ENCODE data around the gene ERFL. TPM values are rescaled to one million over a fixed set of nuclear protein-coding genes. Genes with fewer than 3 reads are reported as not detected.

ERFL gene
- total RNA-seq = not detected

DNA sequence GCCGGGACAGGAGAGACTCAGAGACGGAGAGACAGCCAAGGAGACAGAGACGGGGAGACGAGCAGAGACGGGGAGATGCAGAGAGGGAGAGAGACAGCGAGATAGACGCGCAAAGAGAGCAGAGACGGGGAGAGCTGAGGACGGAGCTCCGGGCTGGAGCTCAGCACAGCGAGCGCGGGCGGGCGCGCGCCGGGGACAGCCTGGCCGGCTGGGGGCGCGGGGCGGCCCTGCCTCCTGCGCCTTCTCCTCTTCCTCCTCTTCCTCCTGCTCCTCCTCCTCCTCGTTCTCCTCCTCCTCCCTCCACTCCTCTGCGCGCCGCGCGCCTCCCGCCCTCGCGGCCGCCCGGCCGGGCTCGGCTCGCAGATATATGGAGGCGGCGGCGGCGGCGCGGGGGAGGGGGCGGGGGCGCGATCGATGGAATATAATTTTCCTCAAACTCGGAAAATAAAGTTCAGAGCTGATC is at the start of gene ERFL:
Gene ERFL, minus strand, starts transcription at position 229 of the 463 bp plus-strand sequence. CDS start 15,530 bp downstream, outside the sequence.
- peak in 1 of 2 donors; percentile 48 for DNase-seq (ENCODE audit: low spot score in 2 of 2)
- no peak for FAIRE-seq

DNA sequence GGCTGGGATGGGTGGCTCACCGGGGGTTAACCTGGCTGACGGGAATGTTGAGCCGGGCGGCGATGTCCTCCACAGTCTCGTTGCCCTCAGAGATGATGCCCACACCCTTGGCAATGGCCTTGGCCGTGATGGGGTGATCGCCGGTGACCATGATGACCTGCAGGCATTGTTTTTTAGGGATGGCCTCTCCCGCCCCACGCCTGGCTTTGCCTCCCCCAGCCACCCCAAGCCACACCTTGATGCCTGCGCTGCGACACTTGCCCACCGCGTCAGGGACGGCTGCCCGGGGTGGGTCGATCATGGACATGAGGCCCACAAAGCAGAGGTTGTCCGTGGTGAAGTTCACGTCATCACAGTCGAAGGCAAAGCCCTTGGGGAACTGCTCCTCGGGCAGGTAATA is 49.7 kb upstream of the ERFL start:
- FAIRE-seq (no peak), DNase-seq (ENCODE audit: low spot score in 2 of 2) (no peak)

- DNase-seq (ENCODE audit: low spot score in 2 of 2) (no peak), FAIRE-seq (no peak)
These were observed 46.4 kb upstream of the ERFL start for GRCh38 chr19:41974652-41975051.

GRCh38 chr19:41971363-41971762 is 43.1 kb upstream of the ERFL start:
- DNase-seq (ENCODE audit: low spot score in 2 of 2) (no peak), FAIRE-seq (no peak)

DNA sequence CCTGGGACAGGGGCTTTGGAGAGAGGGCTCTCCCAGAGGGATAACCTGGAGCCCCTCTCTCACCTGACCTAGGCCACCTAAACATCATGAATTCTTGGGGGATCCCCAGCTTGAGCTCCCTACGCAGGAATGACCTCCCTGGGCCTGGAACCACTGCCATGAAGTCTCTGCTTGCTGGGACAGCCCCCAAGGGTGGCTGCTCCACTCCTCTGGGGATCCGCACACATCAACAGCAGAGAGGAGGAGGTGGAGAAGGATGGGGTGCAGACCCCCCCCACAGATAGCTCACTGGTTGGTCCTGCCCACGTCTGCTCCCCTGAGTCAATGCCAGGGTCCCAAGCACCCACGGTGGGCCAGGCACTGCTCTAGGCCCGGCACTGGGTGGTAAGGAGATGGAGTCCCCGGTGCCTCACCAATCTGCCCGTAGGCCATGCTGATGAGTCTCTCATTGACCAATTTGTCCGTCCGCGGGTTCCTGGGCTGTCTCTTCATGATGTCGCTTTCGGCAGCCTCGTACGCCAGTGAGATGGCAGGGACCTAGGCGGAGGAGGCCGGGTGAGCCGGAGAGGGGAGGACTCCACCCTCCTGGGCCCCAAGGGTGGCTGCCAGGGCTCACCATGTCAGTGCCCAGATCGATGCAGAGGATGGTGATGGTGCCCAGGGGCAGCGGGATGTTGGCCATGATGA is 41.7 kb upstream of the ERFL start:
- FAIRE-seq (no peak), DNase-seq (ENCODE audit: low spot score in 2 of 2) (no peak)

GRCh38 chr19:41968751-41969595 is 40.7 kb upstream of the ERFL start:
- no peak for FAIRE-seq

DNA sequence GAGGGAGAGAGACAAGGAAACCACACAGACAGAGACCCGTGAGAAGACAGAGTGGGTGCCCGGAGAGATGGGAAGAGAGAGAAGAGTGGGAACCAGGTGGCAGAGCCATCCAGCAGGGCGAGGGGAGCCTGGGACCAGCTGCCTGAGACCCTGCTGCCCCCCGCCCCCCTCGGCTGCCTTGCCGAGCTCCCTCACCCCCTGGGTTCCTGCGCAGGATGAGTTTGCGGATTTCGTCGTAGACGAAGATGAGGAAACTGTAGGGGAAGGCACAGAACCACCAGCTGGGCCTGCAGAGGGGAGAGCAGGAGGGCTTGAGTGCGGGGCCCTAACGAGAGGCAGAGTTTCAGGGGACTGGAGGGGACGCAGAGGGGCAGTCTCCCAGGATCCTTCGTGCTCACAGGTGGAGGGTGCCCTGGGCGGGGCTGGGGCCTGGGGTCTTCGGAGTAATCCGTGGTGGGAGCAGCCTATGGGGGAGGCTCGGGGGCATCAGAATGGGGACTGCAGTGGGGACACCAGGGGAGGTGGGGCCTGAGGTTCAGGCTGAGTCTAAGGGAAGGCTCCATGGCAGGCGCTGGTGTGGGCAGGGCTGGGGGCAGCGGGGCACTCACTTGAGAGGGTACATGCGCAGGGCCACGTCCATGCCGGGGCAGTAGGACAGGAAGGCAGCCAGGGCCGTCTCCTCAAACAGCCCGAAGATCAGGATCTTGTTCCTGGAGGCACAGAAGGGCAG is 39.0 kb upstream of the ERFL start:
- FAIRE-seq = no peak
- DNase-seq (ENCODE audit: low spot score in 2 of 2) = no peak

More at GRCh38 chr19:41968751-41969595, 40.7 kb upstream of the ERFL start:
- no peak for DNase-seq (ENCODE audit: low spot score in 2 of 2)

DNA sequence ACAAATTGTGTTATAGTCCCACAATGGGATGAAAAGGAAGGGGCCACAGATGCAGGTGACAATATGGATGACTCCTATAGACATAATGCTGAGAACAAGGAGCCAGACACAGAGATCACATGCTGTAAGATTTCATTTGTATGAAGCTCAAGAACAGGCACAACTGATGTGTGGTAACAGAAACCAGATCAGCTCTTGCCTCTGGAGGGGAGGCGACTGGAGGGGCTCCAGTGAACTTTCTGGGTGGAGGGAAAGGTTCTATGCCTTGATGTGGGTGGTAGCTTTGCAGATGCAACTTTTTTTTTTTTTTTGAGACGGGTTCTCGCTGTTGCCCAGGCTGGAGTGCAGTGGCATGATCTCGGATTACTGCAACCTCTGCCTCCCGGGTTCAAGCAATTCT is 36.9 kb upstream of the ERFL start:
- DNase-seq (ENCODE audit: low spot score in 2 of 2) (no peak), FAIRE-seq (no peak)

- DNase-seq (ENCODE audit: low spot score in 2 of 2) (no peak), FAIRE-seq (no peak)
These were observed 32.7 kb upstream of the ERFL start for GRCh38 chr19:41960973-41961372.

DNA sequence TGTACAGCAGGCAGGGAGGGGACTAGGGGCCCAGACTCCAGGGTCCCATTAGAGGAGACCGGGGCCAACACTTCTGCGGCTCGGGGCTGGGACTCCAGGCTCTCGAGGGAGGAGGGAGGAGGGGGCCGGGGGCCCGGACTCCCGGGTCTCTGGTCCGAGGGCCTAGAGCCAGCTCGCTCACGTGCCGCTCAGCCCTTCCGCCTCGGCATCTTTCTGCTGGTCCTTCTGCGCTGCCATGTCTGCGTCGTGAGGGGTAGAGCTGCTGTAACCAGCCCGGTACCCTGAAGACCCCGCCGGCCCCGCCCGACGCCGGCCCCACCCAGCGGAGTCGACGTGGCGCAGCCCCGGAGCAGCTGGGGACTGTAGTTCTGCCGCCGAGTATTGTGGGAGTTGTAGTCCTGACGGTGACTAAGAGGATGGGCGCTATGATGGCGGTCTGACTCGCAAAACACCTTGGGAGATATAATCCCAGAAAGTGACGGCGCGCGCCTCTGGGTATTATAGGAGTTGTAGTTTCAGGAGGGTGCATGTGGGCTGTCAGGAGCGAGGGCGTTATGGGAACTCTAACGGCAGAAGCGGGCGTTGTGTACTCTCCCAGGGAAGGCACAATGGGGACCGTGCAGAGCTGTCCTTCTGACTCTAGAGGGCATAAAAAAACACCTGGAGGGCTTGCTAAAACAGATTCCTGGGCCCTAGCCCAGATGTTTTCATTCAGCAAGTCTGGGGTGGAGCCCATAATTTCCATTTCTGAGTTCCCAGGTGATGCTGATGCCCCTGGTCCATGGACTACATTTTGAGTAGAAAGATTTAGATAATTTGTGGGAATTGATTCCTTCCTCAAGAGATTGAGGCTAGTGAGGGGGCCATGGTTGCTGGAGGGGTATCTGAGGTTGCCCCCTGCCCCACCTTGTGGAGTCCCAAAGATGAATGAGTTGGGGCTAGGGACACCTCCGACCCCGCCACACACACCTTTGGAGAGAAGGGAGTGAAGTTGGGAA is 31.1 kb upstream of the ERFL start, which contains the start of gene RABAC1:
Gene RABAC1, minus strand, starts transcription at position 266 of the 998 bp plus-strand sequence. Its CDS starts 29 bp downstream, at position 237.
- DNase-seq (ENCODE audit: low spot score in 2 of 2) (peak; percentile 93 to 95), FAIRE-seq (no peak)

DNA sequence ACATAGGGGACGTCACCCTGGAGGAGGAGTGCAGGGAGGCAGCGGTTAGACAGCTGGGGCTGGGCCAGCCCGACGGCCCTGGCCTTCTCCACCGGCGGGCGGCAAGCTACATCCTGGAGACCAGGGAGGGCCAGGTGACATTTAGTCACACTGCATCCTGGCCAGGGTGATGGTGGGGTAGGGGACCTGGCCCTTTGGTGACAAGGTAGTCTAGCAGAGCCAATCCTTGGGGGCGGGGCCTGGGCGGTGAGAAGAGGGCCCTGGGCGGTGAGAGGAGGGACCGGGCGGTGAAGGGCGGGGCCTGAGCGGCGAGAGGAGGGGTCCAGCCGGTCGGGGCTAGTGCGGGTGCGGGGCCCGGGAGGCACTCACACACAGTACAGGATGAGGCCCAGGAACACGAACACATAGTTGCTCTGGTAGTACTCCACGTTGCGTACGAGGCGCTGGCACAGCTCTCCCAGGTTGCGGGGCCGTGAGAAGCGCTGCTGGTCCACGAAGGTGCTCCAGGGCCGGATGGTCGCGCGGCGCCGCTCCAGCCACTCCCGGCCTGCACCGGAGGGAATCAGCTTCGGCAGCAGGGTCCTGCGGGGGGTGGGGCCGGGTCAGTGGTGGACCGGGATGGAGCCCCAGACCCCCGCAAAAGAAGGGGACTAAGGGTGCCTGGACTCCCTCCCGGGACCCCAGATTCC is 30.3 kb upstream of the ERFL start:
- no peak for FAIRE-seq
- DNase-seq (ENCODE audit: low spot score in 2 of 2) = peak; percentile 58 to 77

DNA sequence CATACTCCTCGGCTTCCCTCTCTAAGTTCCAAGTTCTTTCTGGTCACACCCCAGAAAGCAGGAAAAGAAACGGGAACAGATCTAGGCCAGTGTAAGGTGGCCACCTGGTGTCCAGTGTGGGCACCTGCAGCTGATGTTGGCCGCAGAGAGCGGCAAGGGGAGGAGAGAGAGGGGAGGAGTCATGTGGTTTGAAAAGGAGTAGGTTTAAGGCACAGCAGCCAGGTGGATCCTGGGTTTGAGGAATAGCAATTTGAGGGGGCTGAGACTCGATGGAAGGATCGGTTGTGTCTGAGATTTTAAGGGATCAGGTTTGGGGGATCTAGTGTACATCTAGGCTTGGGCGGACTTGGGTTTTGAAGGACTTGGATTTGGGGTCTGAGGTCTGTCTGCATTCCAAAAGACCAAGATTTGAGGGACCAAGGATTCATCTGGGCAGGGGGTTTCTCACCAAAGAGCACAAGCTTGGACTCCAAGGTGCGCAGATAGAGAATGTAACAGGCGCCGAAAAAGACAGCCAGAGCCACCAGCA is 29.7 kb upstream of the ERFL start:
- FAIRE-seq (no peak), DNase-seq (ENCODE audit: low spot score in 2 of 2) (peak; percentile 72 to 87)

DNA sequence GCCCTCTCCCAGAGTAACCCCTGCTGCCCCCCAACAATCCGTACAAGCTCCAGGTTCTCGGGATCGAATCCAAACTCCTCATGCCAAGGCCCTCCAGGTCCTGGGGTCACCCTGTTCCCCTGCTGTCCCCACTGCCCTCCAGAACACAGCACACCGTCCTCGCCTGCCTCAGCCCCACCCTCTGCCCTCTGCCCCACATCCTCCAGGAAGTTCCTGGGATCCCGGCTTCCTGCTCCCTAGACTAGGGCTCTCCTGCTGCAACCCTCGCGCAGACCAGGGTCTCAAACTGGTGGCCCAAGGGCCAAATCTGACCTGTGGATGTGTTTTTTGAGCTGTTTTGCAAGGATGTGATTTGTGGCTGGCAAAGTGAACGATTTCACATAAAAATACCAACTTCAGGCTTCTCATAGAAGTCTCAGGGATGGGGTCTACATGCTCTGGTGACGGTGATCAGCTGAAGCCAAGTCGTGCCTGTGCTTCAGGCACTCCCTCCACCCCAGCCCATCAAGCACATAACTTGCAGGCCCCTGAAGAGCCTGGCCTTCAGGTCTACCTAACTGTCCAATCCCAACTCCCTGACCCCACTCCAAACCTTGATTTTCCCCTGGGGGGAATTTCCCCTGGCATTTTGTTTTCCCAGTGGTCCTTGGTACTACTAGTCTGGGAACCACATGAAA is 29.1 kb upstream of the ERFL start:
- no peak for DNase-seq (ENCODE audit: low spot score in 2 of 2)
- FAIRE-seq = no peak

DNA sequence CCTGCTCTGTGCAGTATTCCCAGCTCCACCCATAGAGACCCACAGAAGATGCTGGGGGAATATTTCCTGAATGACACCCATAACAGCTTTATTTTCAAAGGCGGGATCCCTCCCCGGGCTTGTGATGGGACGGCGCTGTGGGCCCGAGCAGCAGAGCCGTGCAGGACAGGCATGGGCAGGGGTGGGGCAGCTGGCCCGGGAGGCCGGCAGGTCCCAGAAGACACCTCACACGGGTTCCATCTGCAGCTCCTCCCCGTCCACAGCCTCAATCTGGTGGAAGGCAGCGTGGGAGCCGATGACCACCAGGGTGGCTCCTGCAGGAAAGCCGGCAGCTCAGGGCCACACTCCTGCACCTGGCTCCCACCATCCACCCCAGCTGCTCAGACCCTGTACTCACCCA is 28.4 kb upstream of the ERFL start:
- no peak for DNase-seq (ENCODE audit: low spot score in 2 of 2)
- FAIRE-seq = no peak

- DNase-seq (ENCODE audit: low spot score in 2 of 2) = no peak
- no peak for FAIRE-seq
These were observed 27.3 kb upstream of the ERFL start for GRCh38 chr19:41955521-41955920.

GRCh38 chr19:41951686-41952172 is 23.5 kb upstream of the ERFL start:
- DNase-seq (ENCODE audit: low spot score in 2 of 2) (peak; percentile 72 to 89), FAIRE-seq (no peak)

- FAIRE-seq = no peak
- no peak for DNase-seq (ENCODE audit: low spot score in 2 of 2)
These were observed 18.8 kb upstream of the ERFL start for GRCh38 chr19:41947091-41947490.

GRCh38 chr19:41945135-41945766 is 17.0 kb upstream of the ERFL start:
- FAIRE-seq (no peak), DNase-seq (ENCODE audit: low spot score in 2 of 2) (no peak)
